HEK293T (cell line): ENCODE data around the gene TLE5.
"Not testable (repeated sequence)": the region's sequence is repeated elsewhere in the genome, so short reads cannot be mapped to it uniquely, and the experiment has no call there.

Experiments
- CTCF ChIA-PET: fragments of 350-600 bp; formaldehyde crosslinking; extraction: SDS; loops from one replicate; lab custom pipeline; 2021; ENCODE audit warnings: antibody characterized with exemption, inconsistent platforms; lab: Yijun Ruan, JAX
- POLR2A ChIA-PET: fragments of 350-600 bp; formaldehyde crosslinking; extraction: SDS; loops from one replicate; lab custom pipeline; 2020; ENCODE audit warnings: antibody characterized with exemption, inconsistent platforms; lab: Yijun Ruan, JAX
- DNase-seq: peaks from one replicate; pipeline ENCODE4 v3.0.0; 2012; ENCODE audit warnings: mixed read lengths; ENCODE audit errors: extremely low spot score
- ARNT ChIP-seq: fragments of 450-650 bp; IDR thresholded peaks from 2 replicates; pipeline ENCODE4 v1.6.1; 2017; ENCODE audit warnings: mild to moderate bottlenecking
- BHLHE40 ChIP-seq: fragments of 450-650 bp; IDR thresholded peaks from 2 replicates; pipeline ENCODE4 v1.6.1; 2016; ENCODE audit warnings: mild to moderate bottlenecking, moderate library complexity, borderline replicate concordance
- CTBP1 ChIP-seq: fragments of 450-650 bp; IDR thresholded peaks from 2 replicates; pipeline ENCODE4 v1.6.1; 2016; ENCODE audit warnings: borderline replicate concordance
- ELF4 ChIP-seq: fragments of 450-650 bp; IDR thresholded peaks from 2 replicates; pipeline ENCODE4 v1.6.1; 2017; ENCODE audit warnings: antibody characterized with exemption
- FOXA1 ChIP-seq: fragments of 450-650 bp; IDR thresholded peaks from 2 replicates; pipeline ENCODE4 v1.6.1; 2016; ENCODE audit warnings: mild to moderate bottlenecking
- FOXK2 ChIP-seq: fragments of 450-650 bp; IDR thresholded peaks from 2 replicates; pipeline ENCODE4 v1.6.1; 2016; ENCODE audit warnings: mild to moderate bottlenecking
- FOXM1 ChIP-seq: fragments of 450-650 bp; IDR thresholded peaks from 2 replicates; pipeline ENCODE4 v1.6.1; 2017; ENCODE audit warnings: mild to moderate bottlenecking, borderline replicate concordance
- HDGF ChIP-seq: fragments of 450-650 bp; IDR thresholded peaks from 2 replicates; pipeline ENCODE4 v1.6.1; 2017; ENCODE audit warnings: antibody characterized with exemption, borderline replicate concordance
- L3MBTL2 ChIP-seq: fragments of 450-650 bp; conservative IDR thresholded peaks from 2 replicates; pipeline ENCODE4 v1.6.1; 2016; ENCODE audit warnings: mild to moderate bottlenecking
- LEF1 ChIP-seq: fragments of 450-650 bp; IDR thresholded peaks from 2 replicates; pipeline ENCODE4 v1.6.1; 2017; ENCODE audit warnings: mild to moderate bottlenecking, borderline replicate concordance
- NFRKB ChIP-seq: fragments of 450-650 bp; IDR thresholded peaks from 2 replicates; pipeline ENCODE4 v1.6.1; 2016; ENCODE audit warnings: mild to moderate bottlenecking, moderate library complexity
- PKNOX1 ChIP-seq: fragments of 450-650 bp; IDR thresholded peaks from 2 replicates; pipeline ENCODE4 v1.6.1; 2016
- SP1 ChIP-seq: fragments of 450-650 bp; IDR thresholded peaks from 2 replicates; pipeline ENCODE4 v1.6.1; 2017
- SUZ12 ChIP-seq: fragments of 450-650 bp; IDR thresholded peaks from 2 replicates; pipeline ENCODE4 v1.6.1; 2016; ENCODE audit warnings: mild to moderate bottlenecking
- TARDBP ChIP-seq: fragments of 450-650 bp; IDR thresholded peaks from 2 replicates; pipeline ENCODE4 v1.6.1; 2016
- ZNF384 ChIP-seq: fragments of 450-650 bp; IDR thresholded peaks from 2 replicates; pipeline ENCODE4 v1.6.1; 2016

Gene TLE5

GRCh38 chr19:3015126-3016057 lies 46.9 kb downstream of the TLE5 start:
- no peak for DNase-seq
- POLR2A ChIA-PET: no interaction called here
- CTCF ChIA-PET: no interaction called here
- TF ChIP-seq ARNT: no peak
- no peak for TF ChIP-seq NFRKB
- no peak for TF ChIP-seq CTBP1
- no peak for TF ChIP-seq LEF1

GRCh38 chr19:3014135-3014534 lies 48.2 kb downstream of the TLE5 start:
- no peak for TF ChIP-seq ELF4
- no peak for TF ChIP-seq ARNT
- TF ChIP-seq TARDBP: no peak
- no peak for TF ChIP-seq FOXM1
- ChIA-PET POLR2A (interaction anchor here (1.9 kb wide), 1 partner anchor 22 kb away, joined by 4 read pairs; no protein-coding TSS in a partner anchor), CTCF (interaction anchor here (0.7 kb wide), 1 partner anchor 17 kb away, joined by 3 read pairs; no protein-coding TSS in a partner anchor)
- DNase-seq: no peak

- TF ChIP-seq L3MBTL2 (no peak), BHLHE40 (no peak), FOXK2 (no peak), FOXA1 (no peak), FOXM1 (no peak), ARNT (no peak), ELF4 (no peak), CTBP1 (no peak), ZNF384 (no peak), SP1 (no peak), PKNOX1 (no peak), LEF1 (no peak)
- ChIA-PET CTCF (interaction anchor here (0.6 kb wide), 1 partner anchor 470 kb away, joined by 3 read pairs; no protein-coding TSS in a partner anchor), POLR2A (interaction anchor here (1.9 kb wide), 1 partner anchor 23 kb away, joined by 4 read pairs; no protein-coding TSS in a partner anchor)
- DNase-seq: no peak
Measured at GRCh38 chr19:3013263-3013725, 49.0 kb downstream of the TLE5 start.

- ChIA-PET POLR2A (interaction anchor here (1.9 kb wide), 1 partner anchor 23 kb away, joined by 4 read pairs; no protein-coding TSS in a partner anchor), CTCF (no interaction called here)
- no peak for DNase-seq
- no peak for TF ChIP-seq SP1
- no peak for TF ChIP-seq TARDBP
- TF ChIP-seq L3MBTL2: no peak
- no peak for TF ChIP-seq CTBP1
- TF ChIP-seq PKNOX1: no peak
- TF ChIP-seq LEF1: no peak
Measured at GRCh38 chr19:3012621-3013262, 49.6 kb downstream of the TLE5 start.

- DNase-seq, CTCF ChIA-PET, POLR2A ChIA-PET: not testable (repeated sequence)
Measured at GRCh38 chr19:3012059-3012458, 50.2 kb downstream of the TLE5 start.

GRCh38 chr19:3010871-3011270 lies 51.4 kb downstream of the TLE5 start:
- TF ChIP-seq NFRKB: no peak
- TF ChIP-seq FOXA1: no peak
- no peak for TF ChIP-seq HDGF
- no peak for TF ChIP-seq FOXK2
- no peak for TF ChIP-seq ZNF384
- no peak for TF ChIP-seq SP1
- TF ChIP-seq ARNT: no peak
- no peak for TF ChIP-seq L3MBTL2
- TF ChIP-seq BHLHE40: no peak
- no peak for TF ChIP-seq LEF1
- ChIA-PET POLR2A (no interaction called here), CTCF (no interaction called here)
- DNase-seq: no peak

- no peak for TF ChIP-seq L3MBTL2
- no peak for TF ChIP-seq ELF4
- TF ChIP-seq FOXA1: no peak
- TF ChIP-seq ARNT: no peak
- no peak for TF ChIP-seq FOXK2
- no peak for TF ChIP-seq FOXM1
- no peak for TF ChIP-seq LEF1
- no peak for TF ChIP-seq NFRKB
- TF ChIP-seq ZNF384: no peak
- no peak for TF ChIP-seq CTBP1
- TF ChIP-seq TARDBP: no peak
- TF ChIP-seq SP1: no peak
- no peak for TF ChIP-seq HDGF
- TF ChIP-seq BHLHE40: no peak
- TF ChIP-seq PKNOX1: no peak
- TF ChIP-seq SUZ12: no peak
- DNase-seq: no peak
- ChIA-PET CTCF (no interaction called here), POLR2A (no interaction called here)
Measured at GRCh38 chr19:3008994-3009393, 53.3 kb downstream of the TLE5 start.
